GM12875 (cell line): ENCODE measurements around the gene MRPL12.

Experiments
- H3K4me3 ChIP-seq: one replicate; pipeline ENCODE4 v1.5.1; 2011; ENCODE audit warnings: low read depth, low read length, control low read depth
- TF ChIP-seq, protein P1 (sequence below): IDR thresholded peaks from 2 replicates; pipeline ENCODE4 v1.5.1; 2011; ENCODE audit warnings: low read depth, mild to moderate bottlenecking, control low read depth, inconsistent platforms, low read length, moderate library complexity, borderline replicate concordance; ENCODE audit not compliant: insufficient read depth

MRPL12 gene

DNA sequence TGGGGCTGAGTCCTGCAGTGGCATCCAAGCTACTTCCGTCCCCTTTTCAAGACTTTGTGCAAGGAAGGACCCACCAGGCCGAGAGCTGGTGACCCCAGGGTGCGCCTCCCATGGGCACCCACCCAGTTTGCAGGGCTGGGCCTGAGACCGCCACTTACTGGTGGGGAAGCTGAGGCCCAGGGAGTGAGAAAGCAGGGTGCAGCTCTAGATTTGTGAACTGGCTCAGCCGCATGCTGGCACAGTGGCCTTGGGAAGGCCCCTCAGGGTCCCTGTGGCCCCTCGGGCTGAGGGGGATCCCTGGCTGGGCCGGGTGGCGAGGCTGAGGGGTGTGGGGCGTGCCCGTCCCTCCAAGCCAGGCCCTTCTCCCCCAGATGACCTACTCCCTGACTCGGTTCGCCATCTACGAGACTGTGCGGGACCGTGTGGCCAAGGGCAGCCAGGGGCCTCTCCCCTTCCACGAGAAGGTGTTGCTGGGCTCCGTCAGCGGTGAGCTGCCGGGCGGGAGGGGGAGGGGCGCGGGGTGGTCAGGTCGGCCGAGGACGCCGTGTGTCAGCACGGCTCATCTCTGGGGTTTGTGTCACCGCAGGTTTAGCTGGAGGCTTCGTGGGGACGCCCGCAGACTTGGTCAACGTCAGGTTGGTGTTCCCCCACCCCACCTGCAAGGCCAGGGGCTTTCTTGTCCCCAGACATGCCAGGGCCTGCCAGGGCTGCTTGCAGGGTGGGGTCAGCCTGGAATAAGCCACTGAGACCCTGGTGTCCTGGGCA, 12.1 kb downstream of the MRPL12 start:
- H3K4me3 ChIP-seq = no peak overlapping the region

DNA sequence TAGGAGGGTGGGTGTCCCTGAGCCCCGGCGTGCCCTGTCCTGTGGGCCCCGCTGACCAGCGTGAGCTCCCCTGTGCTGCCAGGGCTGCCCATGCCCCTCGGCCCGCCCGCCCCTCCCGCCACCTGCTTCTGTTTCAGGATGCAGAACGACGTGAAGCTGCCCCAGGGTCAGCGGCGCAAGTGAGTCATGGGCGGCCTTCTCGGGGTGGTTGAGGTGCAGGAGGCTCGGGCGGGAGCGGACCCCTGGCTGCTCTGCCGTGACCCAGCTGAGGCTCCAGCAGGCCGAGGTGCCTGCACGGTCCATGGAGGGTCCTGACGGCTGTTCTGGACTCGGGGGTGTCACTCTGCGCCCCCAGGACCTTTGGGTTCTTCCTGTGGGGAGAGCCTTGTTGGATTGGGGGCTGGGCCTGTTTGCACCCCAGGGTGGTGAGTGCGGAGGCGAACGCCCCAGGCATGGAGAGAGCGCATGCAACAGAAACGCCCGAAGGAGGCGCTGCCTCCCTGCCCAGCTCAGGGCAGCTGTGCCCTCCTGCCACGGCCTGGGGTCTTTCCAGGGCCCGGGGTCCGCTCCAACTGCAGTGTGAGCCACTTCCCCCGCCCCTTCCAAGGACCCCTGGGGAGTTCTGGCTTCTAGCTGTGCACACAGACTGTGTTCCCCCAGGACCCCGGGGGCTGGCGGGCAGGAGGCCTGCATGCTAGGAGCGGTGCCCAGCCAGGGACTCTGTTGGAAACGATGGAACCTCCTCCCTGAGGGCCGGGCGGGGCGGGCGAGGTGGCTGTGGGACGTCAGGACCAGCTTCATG, 12.9 kb downstream of the MRPL12 start:
- TF ChIP-seq, protein P1, sequence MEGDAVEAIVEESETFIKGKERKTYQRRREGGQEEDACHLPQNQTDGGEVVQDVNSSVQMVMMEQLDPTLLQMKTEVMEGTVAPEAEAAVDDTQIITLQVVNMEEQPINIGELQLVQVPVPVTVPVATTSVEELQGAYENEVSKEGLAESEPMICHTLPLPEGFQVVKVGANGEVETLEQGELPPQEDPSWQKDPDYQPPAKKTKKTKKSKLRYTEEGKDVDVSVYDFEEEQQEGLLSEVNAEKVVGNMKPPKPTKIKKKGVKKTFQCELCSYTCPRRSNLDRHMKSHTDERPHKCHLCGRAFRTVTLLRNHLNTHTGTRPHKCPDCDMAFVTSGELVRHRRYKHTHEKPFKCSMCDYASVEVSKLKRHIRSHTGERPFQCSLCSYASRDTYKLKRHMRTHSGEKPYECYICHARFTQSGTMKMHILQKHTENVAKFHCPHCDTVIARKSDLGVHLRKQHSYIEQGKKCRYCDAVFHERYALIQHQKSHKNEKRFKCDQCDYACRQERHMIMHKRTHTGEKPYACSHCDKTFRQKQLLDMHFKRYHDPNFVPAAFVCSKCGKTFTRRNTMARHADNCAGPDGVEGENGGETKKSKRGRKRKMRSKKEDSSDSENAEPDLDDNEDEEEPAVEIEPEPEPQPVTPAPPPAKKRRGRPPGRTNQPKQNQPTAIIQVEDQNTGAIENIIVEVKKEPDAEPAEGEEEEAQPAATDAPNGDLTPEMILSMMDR = no peak
- no peak overlapping the region for H3K4me3 ChIP-seq

More for the DNA sequence above, 12.1 kb downstream of the MRPL12 start:
- TF ChIP-seq, protein P1 = no peak

DNA sequence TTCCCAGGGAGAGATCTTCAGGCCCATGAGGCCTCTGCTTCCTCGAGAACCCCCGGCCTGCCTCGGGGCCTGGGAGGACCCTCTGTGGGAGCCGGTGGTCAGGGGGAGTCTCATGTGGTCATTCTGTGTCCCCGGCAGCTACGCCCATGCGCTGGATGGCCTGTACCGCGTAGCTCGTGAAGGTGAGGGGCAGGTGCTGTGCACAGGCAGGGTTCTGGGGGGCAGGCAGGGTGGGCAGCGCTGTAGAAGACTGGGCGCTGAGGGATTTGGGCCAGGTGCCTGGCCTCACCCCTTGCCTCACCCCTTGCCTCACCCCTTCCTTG, 13.5 kb downstream of the MRPL12 start:
- H3K4me3 ChIP-seq = no peak overlapping the region
- TF ChIP-seq, protein P1 = no peak

DNA sequence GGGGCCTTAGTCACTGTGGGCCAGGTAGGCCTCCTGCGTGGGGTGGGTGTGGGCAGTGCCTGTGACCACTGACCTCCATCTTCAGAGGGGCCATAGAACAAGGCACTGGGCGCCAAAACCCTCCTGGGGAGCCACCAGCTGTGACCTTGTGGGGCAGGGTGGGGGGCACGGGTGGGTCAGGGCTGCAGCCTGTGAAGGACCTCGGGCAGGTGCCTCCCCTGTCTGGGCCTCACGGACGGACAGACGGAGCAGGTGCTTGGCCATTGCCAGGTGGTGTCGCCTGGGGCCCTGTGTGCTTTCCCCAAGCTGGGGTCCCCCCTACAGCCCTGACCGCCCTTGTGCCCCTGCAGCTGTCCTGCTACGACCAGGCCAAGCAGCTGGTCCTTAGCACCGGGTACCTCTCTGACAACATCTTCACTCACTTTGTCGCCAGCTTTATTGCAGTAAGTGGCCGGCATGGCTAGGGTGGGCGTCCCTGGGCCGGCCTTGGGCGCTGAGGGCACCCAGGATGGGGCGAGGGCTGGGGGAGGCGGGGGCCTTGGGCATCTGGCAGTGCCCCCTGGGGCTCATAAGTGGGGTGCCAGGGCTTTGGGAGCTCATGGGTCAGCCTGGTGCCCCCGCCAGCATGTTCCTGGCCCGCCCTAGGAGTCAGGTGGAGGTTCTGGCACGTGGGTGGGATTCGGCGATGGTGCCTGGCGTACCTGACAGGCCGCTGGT, 14.0 kb downstream of the MRPL12 start:
- no peak overlapping the region for H3K4me3 ChIP-seq
- TF ChIP-seq, protein P1 = no peak

DNA sequence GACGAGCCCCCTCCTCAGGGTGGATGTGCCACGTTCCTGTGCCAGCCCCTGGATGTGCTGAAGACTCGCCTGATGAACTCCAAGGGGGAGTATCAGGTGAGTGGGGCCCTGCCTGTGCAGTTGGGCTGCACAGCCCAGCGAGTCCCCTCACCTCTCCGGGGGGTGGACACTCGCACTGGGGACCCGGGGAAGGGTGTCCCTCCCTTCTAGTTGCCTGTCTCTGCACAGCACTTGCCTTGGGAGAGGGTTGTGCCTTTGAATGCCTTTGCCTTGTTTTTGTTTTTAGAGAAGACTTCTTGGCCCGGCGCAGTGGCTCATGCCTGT, 14.6 kb downstream of the MRPL12 start:
- TF ChIP-seq, protein P1 = no peak
- no peak overlapping the region for H3K4me3 ChIP-seq

DNA sequence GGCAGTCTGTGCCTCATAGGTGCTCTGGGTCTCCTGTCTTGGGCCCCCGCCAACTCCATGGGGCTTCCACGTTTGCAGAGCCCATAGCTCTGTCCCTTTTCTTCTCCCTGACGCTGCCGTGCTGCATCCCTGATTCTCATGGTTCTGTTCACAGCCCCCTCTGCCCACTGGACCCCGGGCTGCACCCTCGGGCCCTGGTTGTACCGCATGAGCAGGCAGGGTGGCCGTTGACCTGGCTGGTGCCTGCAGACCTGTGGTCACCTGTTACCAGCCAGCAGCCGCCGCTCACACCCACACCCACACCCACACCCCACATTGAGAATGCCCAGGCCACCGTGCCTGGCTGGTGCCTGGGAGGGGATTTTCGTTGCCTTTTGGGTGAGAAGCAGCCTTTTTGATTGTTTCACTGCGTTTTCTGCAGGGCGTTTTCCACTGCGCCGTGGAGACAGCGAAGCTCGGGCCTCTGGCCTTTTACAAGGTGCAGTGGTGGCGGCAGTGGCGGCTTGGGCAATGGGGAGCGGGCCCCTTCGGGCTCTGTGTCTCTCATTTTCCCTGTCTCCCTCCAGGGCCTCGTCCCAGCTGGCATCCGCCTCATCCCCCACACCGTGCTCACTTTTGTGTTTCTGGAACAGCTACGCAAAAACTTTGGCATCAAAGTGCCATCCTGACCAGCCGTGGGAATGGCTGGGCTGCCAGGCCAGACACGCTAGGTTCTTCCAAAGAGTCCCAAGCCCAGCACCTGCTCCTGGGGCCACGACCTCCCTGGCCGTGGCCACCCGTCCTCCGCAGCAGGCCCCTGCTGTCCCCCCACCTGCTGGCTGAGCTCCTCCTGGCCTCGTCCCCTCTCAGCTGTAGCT, 16.5 kb downstream of the MRPL12 start:
- TF ChIP-seq, protein P1 = no peak
- no peak overlapping the region for H3K4me3 ChIP-seq
